Lung (tissue), 12 donors: ENCODE results near the gene PFDN1. TPM values are rescaled to one million over a fixed set of nuclear protein-coding genes. Genes with fewer than 3 reads are reported as not detected.
A peak's percentile ranks its signal among the peaks of the same experiment; 100 is the strongest.

Experiments
- ATAC-seq: fragments of 200-7000 bp; cut with Tn5 transposase; one replicate; pipeline ENCODE4 v1.9.1; 2020; ENCODE audit warnings: moderate number of reproducible peaks; ENCODE audit not compliant: insufficient read depth, low FRiP score
- DNase-seq, 3 donors: peaks; one replicate each; pipeline ENCODE4 v3.0.0-alpha.2; 2013 to 2017
- H3K27ac ChIP-seq, 2 donors: one replicate each; pipeline ENCODE4 v1.5.1; 2013; ENCODE audit warnings: mild to moderate bottlenecking in 2 of 2, moderate library complexity in 2 of 2, control low read depth in 1 of 2, inconsistent platforms in 1 of 2, low read depth in 1 of 2, low read length in 1 of 2
- H3K27me3 ChIP-seq, 3 donors: one replicate each; pipeline ENCODE4 v1.5.1; 2013; ENCODE audit warnings: low read length in 2 of 3; ENCODE audit not compliant: control insufficient read depth in 3 of 3, insufficient read depth in 3 of 3
- H3K36me3 ChIP-seq, 4 donors: one replicate each; pipeline ENCODE4 v1.5.1; 2013; ENCODE audit warnings: low read length in 4 of 4, mild to moderate bottlenecking in 1 of 4, moderate library complexity in 1 of 4; ENCODE audit not compliant: control insufficient read depth in 4 of 4, insufficient read depth in 4 of 4
- H3K4me1 ChIP-seq, 5 donors: one replicate each; pipeline ENCODE4 v1.5.1; 2013; ENCODE audit warnings: low read length in 5 of 5, mild to moderate bottlenecking in 2 of 5, moderate library complexity in 1 of 5; ENCODE audit not compliant: control insufficient read depth in 5 of 5, insufficient read depth in 5 of 5
- H3K4me3 ChIP-seq: one replicate; pipeline ENCODE4 v1.5.1; 2013; ENCODE audit warnings: mild to moderate bottlenecking, control low read depth, moderate library complexity
- H3K9ac ChIP-seq, 2 donors: one replicate each; pipeline ENCODE4 v1.5.1; 2013; ENCODE audit warnings: low read length in 2 of 2, control low read depth in 1 of 2; ENCODE audit not compliant: insufficient read depth in 1 of 2
- H3K9me3 ChIP-seq, 4 donors: one replicate each; pipeline ENCODE4 v1.5.1; 2013; ENCODE audit warnings: low read length in 3 of 4, mild to moderate bottlenecking in 1 of 4, moderate library complexity in 1 of 4; ENCODE audit not compliant: control insufficient read depth in 4 of 4, insufficient read depth in 3 of 4
- WGBS, 2 donors: extraction: QIAGEN DNeasy Blood & Tissue Kit; methylation state at CpG; one replicate each; pipeline ENCODE4 v1.1.7; 2013; 5-methylcytosine and 5-hydroxymethylcytosine counted together
- polyA plus RNA-seq, 2 donors: library from polyadenylated mRNA; stranded (reverse); fragments of 200-250 nt; gene quantifications; one replicate each; pipeline ENCODE4 v1.2.1, GENCODE V29; 2013
- total RNA-seq, 2 donors: library from RNA; depleted of rRNA in 1 of 2; stranded (reverse); fragments of >200 nt in 1 of 2; gene quantifications; one replicate each; pipeline ENCODE4 v1.2.1, GENCODE V29; 2014 to 2021
- TF ChIP-seq, protein P1 (sequence below): IDR thresholded peaks from 2 replicates; pipeline ENCODE4 v1.5.1; 2012; ENCODE audit warnings: mild to moderate bottlenecking; ENCODE audit errors: control extremely low read depth, extremely low read depth
- donor health status: control.
- donor health status: control.
- donor health status: Bipolar disorder and iron deficiency.
- donor health status: healthy.
- donor health status: DM: yes; HTN: yes; CAD: no.

Gene PFDN1
- total and polyA plus RNA-seq, 4 donors = 42.0 to 108 (median 51.6) TPM

DNA sequence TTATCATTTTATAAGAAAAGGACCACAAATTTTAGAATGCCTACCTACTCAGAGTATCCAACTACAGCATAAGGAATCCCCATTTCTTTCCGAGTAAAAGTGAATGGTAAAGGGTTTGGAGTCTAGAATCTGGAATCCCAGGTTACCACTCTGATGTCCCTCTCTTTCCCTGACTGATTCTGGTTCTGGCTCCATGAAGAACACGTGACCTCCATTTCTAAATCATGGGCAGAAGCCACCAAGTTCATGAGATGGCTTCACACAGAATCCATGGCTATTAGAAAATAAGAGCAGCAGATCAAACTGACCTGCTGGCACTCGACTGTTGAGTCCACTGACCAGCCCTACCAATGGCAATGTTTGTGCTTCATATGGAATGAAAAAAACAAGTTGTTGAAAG is 40.7 kb downstream of the PFDN1 start:
- peak overlapping the region; percentile 32 to 72 for H3K27ac ChIP-seq

DNA sequence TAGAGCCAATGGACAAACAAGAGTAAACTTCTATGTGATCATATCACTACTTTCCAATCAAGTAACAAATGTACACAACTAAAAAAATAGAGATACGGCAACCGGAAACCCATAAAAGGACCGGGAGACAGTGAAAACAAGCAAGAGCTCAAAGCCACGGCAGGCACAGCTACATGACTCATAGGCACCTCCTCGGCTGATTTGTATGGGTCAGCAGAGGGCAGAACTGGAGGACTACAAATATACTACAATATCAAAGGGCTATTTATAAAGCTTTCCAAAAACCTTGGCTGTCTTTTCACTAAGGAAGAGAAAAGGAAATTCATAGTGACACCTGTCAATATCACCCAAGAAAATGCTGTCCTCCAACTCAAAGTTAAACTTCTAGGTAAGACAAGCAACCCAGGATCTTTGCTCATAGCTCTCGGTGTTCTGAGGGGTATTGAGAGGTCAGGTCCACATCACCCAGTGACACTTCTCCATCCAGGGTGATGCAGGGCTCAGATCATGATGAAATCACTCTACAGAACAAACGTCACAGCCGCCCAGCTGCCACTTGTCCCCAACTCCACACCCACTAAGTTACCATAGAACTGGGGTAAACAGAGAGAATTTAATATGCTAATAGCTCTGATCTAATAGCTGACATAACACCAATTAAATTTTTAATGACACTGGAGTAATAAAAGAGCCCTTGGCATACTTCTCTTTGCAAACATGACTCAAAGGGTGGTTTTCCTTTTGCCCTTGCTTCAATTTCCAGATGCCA is 41.3 kb downstream of the PFDN1 start:
- peaks cover 0 to 6% (median 3%) of the 10 kb centered on the region in 4 donors for H3K36me3 ChIP-seq
- ATAC-seq (peak; percentile 87), DNase-seq (no peak)
- H3K27me3 ChIP-seq = no peaks in the 10 kb centered on the region
- no peak overlapping the region for H3K9ac ChIP-seq
- no peaks in the 10 kb centered on the region for H3K9me3 ChIP-seq
- 25 to 49% methylated on average over 8 of the region's 8 CpGs for WGBS, 2 donors
- TF ChIP-seq, protein P1, sequence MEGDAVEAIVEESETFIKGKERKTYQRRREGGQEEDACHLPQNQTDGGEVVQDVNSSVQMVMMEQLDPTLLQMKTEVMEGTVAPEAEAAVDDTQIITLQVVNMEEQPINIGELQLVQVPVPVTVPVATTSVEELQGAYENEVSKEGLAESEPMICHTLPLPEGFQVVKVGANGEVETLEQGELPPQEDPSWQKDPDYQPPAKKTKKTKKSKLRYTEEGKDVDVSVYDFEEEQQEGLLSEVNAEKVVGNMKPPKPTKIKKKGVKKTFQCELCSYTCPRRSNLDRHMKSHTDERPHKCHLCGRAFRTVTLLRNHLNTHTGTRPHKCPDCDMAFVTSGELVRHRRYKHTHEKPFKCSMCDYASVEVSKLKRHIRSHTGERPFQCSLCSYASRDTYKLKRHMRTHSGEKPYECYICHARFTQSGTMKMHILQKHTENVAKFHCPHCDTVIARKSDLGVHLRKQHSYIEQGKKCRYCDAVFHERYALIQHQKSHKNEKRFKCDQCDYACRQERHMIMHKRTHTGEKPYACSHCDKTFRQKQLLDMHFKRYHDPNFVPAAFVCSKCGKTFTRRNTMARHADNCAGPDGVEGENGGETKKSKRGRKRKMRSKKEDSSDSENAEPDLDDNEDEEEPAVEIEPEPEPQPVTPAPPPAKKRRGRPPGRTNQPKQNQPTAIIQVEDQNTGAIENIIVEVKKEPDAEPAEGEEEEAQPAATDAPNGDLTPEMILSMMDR = no peak
- H3K27ac ChIP-seq = peak overlapping the region; percentile 72 to 86
- peaks cover 0 to 21% (median 0%) of the 10 kb centered on the region in 5 donors for H3K4me1 ChIP-seq
- H3K4me3 ChIP-seq = no peak overlapping the region

More for the DNA sequence above, 40.7 kb downstream of the PFDN1 start:
- Histone ChIP-seq H3K9me3 (no peaks in the 10 kb centered on the region), H3K4me3 (no peak overlapping the region), H3K27me3 (no peaks in the 10 kb centered on the region), H3K4me1 (peaks cover 0 to 27% (median 0%) of the 10 kb centered on the region in 5 donors), H3K36me3 (peaks cover 0 to 10% (median 3%) of the 10 kb centered on the region in 4 donors), H3K9ac (no peak overlapping the region)
- TF ChIP-seq, protein P1 = no peak
- DNase-seq = no peak
- ATAC-seq = no peak
- WGBS, 2 donors = 88 to 94% methylated on average over 3 of the region's 3 CpGs

DNA sequence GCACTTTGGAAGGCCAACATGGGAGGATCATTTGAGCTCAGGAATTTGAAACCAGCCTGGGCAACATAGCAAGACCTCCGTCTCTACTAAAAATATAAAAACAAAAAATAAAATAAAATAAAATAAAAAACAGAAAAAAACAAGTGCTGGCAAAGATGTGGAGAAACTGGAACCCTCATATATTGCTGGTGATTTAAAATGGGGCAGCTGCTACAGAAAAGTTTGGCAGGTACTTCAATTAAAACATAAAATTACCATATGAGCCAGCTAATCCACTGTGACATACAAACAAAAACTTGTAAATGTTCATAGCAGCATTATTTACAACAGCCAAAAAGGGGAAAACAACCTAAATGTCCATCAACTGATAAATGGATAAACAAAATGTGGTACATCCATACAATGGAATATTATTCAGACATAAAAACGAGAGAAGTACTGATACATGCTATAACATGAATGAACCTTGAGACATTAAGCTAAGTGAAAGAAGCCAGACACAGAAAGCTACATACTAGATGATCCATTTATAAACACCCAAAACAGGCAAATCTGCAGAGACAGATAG is 42.7 kb downstream of the PFDN1 start:
- H3K9ac ChIP-seq = no peak overlapping the region
- peak overlapping the region in 1 of 2 donors; percentile 84 for H3K27ac ChIP-seq
- H3K36me3 ChIP-seq = peaks cover 0 to 5% (median 3%) of the 10 kb centered on the region in 4 donors
- peaks cover 0 to 13% (median 6%) of the 10 kb centered on the region in 5 donors for H3K4me1 ChIP-seq
- 97 to 98% methylated on average over 2 of the region's 2 CpGs for WGBS, 2 donors
- ATAC-seq (no peak), DNase-seq (no peak)
- TF ChIP-seq, protein P1 = no peak
- H3K4me3 ChIP-seq = no peak overlapping the region
- no peaks in the 10 kb centered on the region for H3K27me3 ChIP-seq
- H3K9me3 ChIP-seq = no peaks in the 10 kb centered on the region
